Ascending aorta (tissue), 2 donors: ENCODE results near the gene ZNF281. TPM values are rescaled to one million over a fixed set of nuclear protein-coding genes. Genes with fewer than 3 reads are reported as not detected.

Experiments used
- DNase-seq, 2 donors: peaks; one replicate each; pipeline ENCODE4 v3.0.0-alpha.2; 2019; ENCODE audit warnings: low spot score in 2 of 2
- H3K27ac ChIP-seq, 2 donors: fragments of 200-600 bp; sonication (generic); one replicate each; pipeline ENCODE4 v1.5.1; 2016 to 2017; ENCODE audit warnings: mild to moderate bottlenecking in 1 of 2
- H3K27me3 ChIP-seq: fragments of 200-600 bp; sonication (generic); one replicate; pipeline ENCODE4 v1.5.1; 2017
- H3K36me3 ChIP-seq, 2 donors: fragments of 200-600 bp; sonication (generic); one replicate each; pipeline ENCODE4 v1.5.1; 2016
- H3K4me1 ChIP-seq, 2 donors: fragments of 200-600 bp; sonication (generic); one replicate each; pipeline ENCODE4 v1.5.1; 2016 to 2017; ENCODE audit warnings: mild to moderate bottlenecking in 1 of 2
- H3K4me3 ChIP-seq, 2 donors: fragments of 200-600 bp; sonication (generic); one replicate each; pipeline ENCODE4 v1.5.1; 2016 to 2017; ENCODE audit warnings: mild to moderate bottlenecking in 1 of 2
- H3K9me3 ChIP-seq, 2 donors: fragments of 200-600 bp; sonication (generic); one replicate each; pipeline ENCODE4 v1.5.1; 2016
- intact Hi-C: fragments of 100-400 bp; cut with DNase I; formaldehyde crosslinking; loops from one replicate; pipeline ENCODE4 v1.15.1; 2023
- total RNA-seq: library from RNA; depleted of rRNA; stranded (reverse); fragments of >200 nt; gene quantifications from one replicate; pipeline ENCODE4 v1.1.0, GENCODE V29; 2016
- TF ChIP-seq, protein P1 (sequence below), 3 experiments: fragments of 200-600 bp in 2 of 3; fragments of 450-650 bp in 1 of 3; sonication (generic) in 2 of 3; IDR thresholded peaks; one replicate each; pipeline ENCODE4 v1.5.1; 2016 to 2019; ENCODE audit warnings: antibody characterized with exemption in 3 of 3, mild to moderate bottlenecking in 1 of 3, moderate library complexity in 1 of 3

The ZNF281 gene
- total RNA-seq, 1 donor from 2014 or later: 3.7 TPM

DNA sequence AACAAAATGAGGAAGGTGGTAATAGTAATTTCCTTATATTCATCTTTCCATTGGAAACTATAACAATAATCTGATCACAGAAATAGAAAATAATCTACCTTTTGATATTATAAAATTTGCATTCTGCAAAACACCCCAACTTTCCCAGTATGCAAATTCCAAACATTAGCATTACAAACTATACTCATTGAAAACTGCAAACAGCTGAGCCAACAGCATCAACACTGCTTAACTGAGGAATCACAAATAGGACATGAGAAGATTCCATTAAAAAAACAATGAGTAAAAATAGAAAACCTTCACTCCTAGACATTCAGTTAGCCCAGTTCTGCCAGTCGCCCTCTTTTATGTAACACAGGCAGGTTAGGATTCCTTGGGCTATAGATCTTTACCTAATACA, 18.1 kb downstream of the ZNF281 start:
- no peaks in the 10 kb centered on the region for H3K9me3 ChIP-seq
- TF ChIP-seq, protein P1, sequence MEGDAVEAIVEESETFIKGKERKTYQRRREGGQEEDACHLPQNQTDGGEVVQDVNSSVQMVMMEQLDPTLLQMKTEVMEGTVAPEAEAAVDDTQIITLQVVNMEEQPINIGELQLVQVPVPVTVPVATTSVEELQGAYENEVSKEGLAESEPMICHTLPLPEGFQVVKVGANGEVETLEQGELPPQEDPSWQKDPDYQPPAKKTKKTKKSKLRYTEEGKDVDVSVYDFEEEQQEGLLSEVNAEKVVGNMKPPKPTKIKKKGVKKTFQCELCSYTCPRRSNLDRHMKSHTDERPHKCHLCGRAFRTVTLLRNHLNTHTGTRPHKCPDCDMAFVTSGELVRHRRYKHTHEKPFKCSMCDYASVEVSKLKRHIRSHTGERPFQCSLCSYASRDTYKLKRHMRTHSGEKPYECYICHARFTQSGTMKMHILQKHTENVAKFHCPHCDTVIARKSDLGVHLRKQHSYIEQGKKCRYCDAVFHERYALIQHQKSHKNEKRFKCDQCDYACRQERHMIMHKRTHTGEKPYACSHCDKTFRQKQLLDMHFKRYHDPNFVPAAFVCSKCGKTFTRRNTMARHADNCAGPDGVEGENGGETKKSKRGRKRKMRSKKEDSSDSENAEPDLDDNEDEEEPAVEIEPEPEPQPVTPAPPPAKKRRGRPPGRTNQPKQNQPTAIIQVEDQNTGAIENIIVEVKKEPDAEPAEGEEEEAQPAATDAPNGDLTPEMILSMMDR (IDR thresholded peaks at IDR 0.05): no peak
- no peak for DNase-seq
- H3K36me3 ChIP-seq: no peaks in the 10 kb centered on the region
- H3K4me3 ChIP-seq: no peak overlapping the region
- intact Hi-C loops: no loop called here
- no peaks in the 10 kb centered on the region for H3K4me1 ChIP-seq
- H3K27me3 ChIP-seq: no peaks in the 10 kb centered on the region
- H3K27ac ChIP-seq: no peak overlapping the region

- no peaks in the 10 kb centered on the region for H3K36me3 ChIP-seq
- DNase-seq: no peak
- H3K9me3 ChIP-seq: no peaks in the 10 kb centered on the region
- no peaks in the 10 kb centered on the region for H3K27me3 ChIP-seq
- intact Hi-C loops: no loop called here
- H3K4me1 ChIP-seq: no peaks in the 10 kb centered on the region
- no peak overlapping the region for H3K27ac ChIP-seq
- TF ChIP-seq, protein P1 (IDR thresholded peaks at IDR 0.05): no peak
- H3K4me3 ChIP-seq: no peak overlapping the region
Observed at GRCh38 chr1:200388791-200389190, 21.0 kb downstream of the ZNF281 start.

GRCh38 chr1:200386416-200386815, 23.4 kb downstream of the ZNF281 start:
- H3K4me1 ChIP-seq: no peaks in the 10 kb centered on the region
- TF ChIP-seq, protein P1 (IDR thresholded peaks at IDR 0.05): no peak
- H3K27ac ChIP-seq: no peak overlapping the region
- DNase-seq: no peak
- H3K9me3 ChIP-seq: no peaks in the 10 kb centered on the region
- H3K27me3 ChIP-seq: no peaks in the 10 kb centered on the region
- no peaks in the 10 kb centered on the region for H3K36me3 ChIP-seq
- H3K4me3 ChIP-seq: no peak overlapping the region
- intact Hi-C loops: no loop called here

DNA sequence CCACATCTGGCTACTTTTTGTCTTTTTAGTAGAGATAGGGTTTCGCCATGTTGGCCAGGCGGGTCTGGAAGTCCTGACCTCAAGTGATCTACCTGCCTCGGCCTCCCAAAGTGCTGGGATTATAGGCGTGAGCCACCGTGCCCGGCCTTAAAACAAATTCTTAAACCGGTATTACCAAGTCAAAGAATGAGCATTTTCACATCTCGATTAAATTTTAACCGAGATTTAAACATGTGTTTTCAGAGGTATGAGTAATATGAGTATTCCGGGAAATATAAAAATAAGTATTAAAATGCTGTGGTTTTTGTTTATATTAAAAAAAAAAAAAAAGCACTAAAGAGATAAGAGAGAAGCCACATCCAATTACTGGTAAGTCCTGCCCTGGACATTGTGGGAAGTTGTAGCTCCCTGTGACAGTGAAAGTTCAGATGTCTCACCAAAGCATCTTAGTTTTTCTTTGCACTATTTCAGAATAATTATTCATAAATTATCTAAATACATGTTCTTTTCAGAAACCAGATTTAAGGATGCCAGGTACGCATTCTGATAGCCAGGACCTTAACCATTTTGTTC, 24.9 kb downstream of the ZNF281 start:
- no peak overlapping the region for H3K4me3 ChIP-seq
- TF ChIP-seq, protein P1 (IDR thresholded peaks at IDR 0.05): no peak
- no peaks in the 10 kb centered on the region for H3K27me3 ChIP-seq
- no peaks in the 10 kb centered on the region for H3K36me3 ChIP-seq
- intact Hi-C loops: no loop called here
- no peaks in the 10 kb centered on the region for H3K9me3 ChIP-seq
- H3K27ac ChIP-seq: no peak overlapping the region
- no peak for DNase-seq
- H3K4me1 ChIP-seq: no peaks in the 10 kb centered on the region

GRCh38 chr1:200381256-200381984, 28.4 kb downstream of the ZNF281 start:
- intact Hi-C loops: no loop called here

More at GRCh38 chr1:200381256-200381984, 28.4 kb downstream of the ZNF281 start:
- Histone ChIP-seq H3K36me3 (no peaks in the 10 kb centered on the region), H3K4me1 (no peaks in the 10 kb centered on the region), H3K4me3 (no peak overlapping the region), H3K27me3 (no peaks in the 10 kb centered on the region), H3K27ac (no peak overlapping the region), H3K9me3 (no peaks in the 10 kb centered on the region)
- DNase-seq: no peak
- TF ChIP-seq, protein P1 (IDR thresholded peaks at IDR 0.05): no peak
